ENCODE measurements around the gene KRTAP10-12.

The KRTAP10-12 gene

GRCh38 chr21:44723177-44724131 is 26.5 kb downstream of the KRTAP10-12 start:
- TF ChIP-seq TAF1 (IDR thresholded peaks at IDR 0.05; ENCODE audit: low read depth) (no peak), CEBPB (IDR thresholded peaks at IDR 0.05) (no peak), ZBTB7A (IDR thresholded peaks at IDR 0.05; ENCODE audit: low read depth) (no peak), TCF12 (IDR thresholded peaks at IDR 0.05; ENCODE audit: low read depth) (no peak), USF1 (IDR thresholded peaks at IDR 0.05) (no peak), EP300 (IDR thresholded peaks at IDR 0.05; ENCODE audit: borderline replicate concordance) (no peak), REST (IDR thresholded peaks at IDR 0.05; ENCODE audit: low read depth) (no peak), EGR1 (IDR thresholded peaks at IDR 0.05) (no peak), YY1 (IDR thresholded peaks at IDR 0.05; ENCODE audit: low read depth) (no peak), NFIC (IDR thresholded peaks at IDR 0.05) (no peak), CREB1 (IDR thresholded peaks at IDR 0.05; ENCODE audit: low read depth) (no peak), TEAD4 (IDR thresholded peaks at IDR 0.05) (no peak), RAD21 (IDR thresholded peaks at IDR 0.05; ENCODE audit: low read depth) (no peak), MAX (IDR thresholded peaks at IDR 0.05) (no peak), FOXM1 (IDR thresholded peaks at IDR 0.05; ENCODE audit: borderline replicate concordance, low read depth) (no peak)

GRCh38 chr21:44724196-44724595 is 27.2 kb downstream of the KRTAP10-12 start:
- TF ChIP-seq CREB1 (IDR thresholded peaks at IDR 0.05; ENCODE audit: low read depth) (no peak), EGR1 (IDR thresholded peaks at IDR 0.05) (no peak), TCF12 (IDR thresholded peaks at IDR 0.05; ENCODE audit: low read depth) (no peak), MAX (IDR thresholded peaks at IDR 0.05) (no peak), FOXM1 (IDR thresholded peaks at IDR 0.05; ENCODE audit: borderline replicate concordance, low read depth) (no peak), EP300 (IDR thresholded peaks at IDR 0.05; ENCODE audit: borderline replicate concordance) (no peak), RAD21 (IDR thresholded peaks at IDR 0.05; ENCODE audit: low read depth) (no peak), REST (IDR thresholded peaks at IDR 0.05; ENCODE audit: low read depth) (no peak), ZBTB7A (IDR thresholded peaks at IDR 0.05; ENCODE audit: low read depth) (no peak), NFIC (IDR thresholded peaks at IDR 0.05) (no peak)

- TF ChIP-seq USF1 (IDR thresholded peaks at IDR 0.05), result no peak
- TF ChIP-seq ZBTB7A (IDR thresholded peaks at IDR 0.05; ENCODE audit: low read depth), result no peak
- no peak for TF ChIP-seq RAD21 (IDR thresholded peaks at IDR 0.05; ENCODE audit: low read depth)
- TF ChIP-seq FOXM1 (IDR thresholded peaks at IDR 0.05; ENCODE audit: borderline replicate concordance, low read depth), result no peak
- no peak for TF ChIP-seq TCF12 (IDR thresholded peaks at IDR 0.05; ENCODE audit: low read depth)
- no peak for TF ChIP-seq EGR1 (IDR thresholded peaks at IDR 0.05)
- TF ChIP-seq MAX (IDR thresholded peaks at IDR 0.05), result no peak
- TF ChIP-seq TAF1 (IDR thresholded peaks at IDR 0.05; ENCODE audit: low read depth), result no peak
- TF ChIP-seq REST (IDR thresholded peaks at IDR 0.05; ENCODE audit: low read depth), result no peak
- no peak for TF ChIP-seq NFIC (IDR thresholded peaks at IDR 0.05)
- TF ChIP-seq YY1 (IDR thresholded peaks at IDR 0.05; ENCODE audit: low read depth), result no peak
- TF ChIP-seq CEBPB (IDR thresholded peaks at IDR 0.05), result no peak
These were observed 28.0 kb downstream of the KRTAP10-12 start for GRCh38 chr21:44724926-44725325.

- no peak for TF ChIP-seq ZBTB7A (IDR thresholded peaks at IDR 0.05; ENCODE audit: low read depth)
- TF ChIP-seq TCF12 (IDR thresholded peaks at IDR 0.05; ENCODE audit: low read depth), result no peak
- no peak for TF ChIP-seq EP300 (IDR thresholded peaks at IDR 0.05; ENCODE audit: borderline replicate concordance)
These were observed 29.9 kb downstream of the KRTAP10-12 start for GRCh38 chr21:44726826-44727225.

All from Ishikawa (cell line).